GM19099 (cell line): ENCODE data around the gene APOL4.
A peak's percentile ranks its signal among the peaks of the same experiment; 100 is the strongest.

Source experiments
- POLR2A ChIP-seq: IDR thresholded peaks from 3 replicates; pipeline ENCODE4 v1.6.1; 2011; ENCODE audit warnings: low read depth; ENCODE audit not compliant: insufficient read length; ENCODE audit errors: extremely low read depth

The APOL4 gene

GRCh38 chr22:36177160-36177559 is 24.4 kb downstream of the APOL4 start:
- TF ChIP-seq POLR2A = no peak

DNA sequence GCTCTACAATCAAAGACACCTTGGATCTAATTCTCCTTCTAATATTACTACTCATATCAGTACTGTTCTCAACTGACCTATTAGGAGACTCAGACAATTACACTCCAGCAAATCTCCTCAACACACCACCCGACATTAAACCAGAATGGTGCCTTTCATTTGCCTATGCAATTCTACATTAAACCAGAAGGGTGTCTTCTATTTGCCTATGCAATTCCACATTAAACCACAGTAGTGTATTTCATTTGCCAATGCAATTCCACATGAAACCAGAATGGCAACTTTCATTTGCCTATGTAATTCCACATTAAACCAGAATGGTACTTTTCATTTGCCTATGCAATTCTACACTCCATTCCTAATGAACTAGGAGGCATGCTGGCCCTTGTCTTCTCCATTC is 25.7 kb downstream of the APOL4 start:
- TF ChIP-seq POLR2A = no peak

GRCh38 chr22:36171941-36172340 is 29.7 kb downstream of the APOL4 start:
- TF ChIP-seq POLR2A = no peak

DNA sequence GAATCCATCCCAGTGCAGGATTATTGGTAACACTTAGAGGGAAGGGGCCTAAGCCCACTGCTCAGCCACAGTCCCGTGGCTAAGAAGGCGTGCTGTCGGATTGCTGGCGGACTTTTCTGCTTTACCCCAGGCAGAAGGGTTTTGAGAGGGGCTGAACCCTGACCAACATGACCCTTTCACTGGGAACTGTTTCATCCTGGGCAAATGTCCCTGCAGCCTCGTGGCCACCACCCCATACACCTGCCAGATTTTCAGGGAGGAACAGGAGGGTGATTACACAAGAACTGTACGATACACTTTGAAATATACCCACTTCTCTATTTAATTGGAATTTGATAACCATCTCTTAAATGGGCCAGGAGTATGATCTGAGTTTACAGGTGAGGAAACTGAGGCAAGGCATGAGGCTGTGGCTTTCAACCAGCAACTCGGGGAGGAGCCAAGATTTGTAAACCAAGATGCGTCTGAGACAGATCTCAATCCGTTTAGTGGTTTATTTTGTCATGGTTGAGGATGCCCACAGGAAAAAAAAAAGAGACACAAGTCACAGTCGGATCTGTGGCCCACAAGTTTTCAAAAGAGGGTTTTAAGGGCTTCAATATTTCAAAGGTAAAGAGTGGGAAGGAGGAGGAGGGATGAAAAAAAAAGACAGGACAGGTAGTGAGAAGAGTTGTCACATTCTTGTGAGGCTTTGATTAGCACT is 34.9 kb downstream of the APOL4 start:
- TF ChIP-seq POLR2A = no peak

GRCh38 chr22:36166086-36166485 is 35.5 kb downstream of the APOL4 start:
- TF ChIP-seq POLR2A = no peak

DNA sequence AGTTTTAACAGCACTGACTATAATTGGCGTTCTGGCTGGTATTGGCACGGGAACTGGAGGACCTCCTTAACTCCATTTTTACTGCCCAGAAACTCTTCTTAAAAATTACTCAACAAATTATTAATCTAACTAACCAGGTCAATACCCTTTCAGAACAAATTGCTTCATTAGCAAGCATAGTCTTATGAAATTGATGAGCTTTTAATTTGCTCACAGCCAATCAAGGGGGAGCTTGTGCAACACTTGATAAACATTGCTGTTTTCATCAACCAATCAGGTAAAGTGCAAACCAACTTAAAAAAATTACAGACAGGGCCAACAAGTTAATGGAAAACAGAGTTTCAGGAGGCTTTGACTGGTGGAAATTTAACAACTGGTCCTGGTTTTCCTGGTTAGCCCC is 36.5 kb downstream of the APOL4 start:
- TF ChIP-seq POLR2A = no peak

GRCh38 chr22:36164621-36165020 is 37.0 kb downstream of the APOL4 start:
- TF ChIP-seq POLR2A = no peak

DNA sequence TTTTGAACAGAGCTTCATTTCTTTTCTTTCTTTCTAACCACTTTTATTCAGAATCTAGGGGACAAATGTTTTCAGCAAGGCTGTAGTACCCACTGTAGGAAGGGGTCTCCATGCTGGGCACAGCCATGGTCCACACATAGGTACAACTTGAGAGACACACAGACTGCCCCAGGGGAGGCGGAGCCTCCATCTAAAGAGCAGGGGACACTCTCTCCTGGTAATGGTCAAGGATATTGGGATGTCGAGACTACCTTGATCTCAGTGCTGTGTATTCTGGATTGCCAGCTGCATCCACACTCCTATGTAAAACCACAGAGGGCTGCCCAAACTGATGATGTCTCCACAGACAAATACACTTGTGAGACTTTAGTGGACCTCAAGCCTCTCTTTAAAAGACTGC is 38.1 kb downstream of the APOL4 start:
- no peak for TF ChIP-seq POLR2A

DNA sequence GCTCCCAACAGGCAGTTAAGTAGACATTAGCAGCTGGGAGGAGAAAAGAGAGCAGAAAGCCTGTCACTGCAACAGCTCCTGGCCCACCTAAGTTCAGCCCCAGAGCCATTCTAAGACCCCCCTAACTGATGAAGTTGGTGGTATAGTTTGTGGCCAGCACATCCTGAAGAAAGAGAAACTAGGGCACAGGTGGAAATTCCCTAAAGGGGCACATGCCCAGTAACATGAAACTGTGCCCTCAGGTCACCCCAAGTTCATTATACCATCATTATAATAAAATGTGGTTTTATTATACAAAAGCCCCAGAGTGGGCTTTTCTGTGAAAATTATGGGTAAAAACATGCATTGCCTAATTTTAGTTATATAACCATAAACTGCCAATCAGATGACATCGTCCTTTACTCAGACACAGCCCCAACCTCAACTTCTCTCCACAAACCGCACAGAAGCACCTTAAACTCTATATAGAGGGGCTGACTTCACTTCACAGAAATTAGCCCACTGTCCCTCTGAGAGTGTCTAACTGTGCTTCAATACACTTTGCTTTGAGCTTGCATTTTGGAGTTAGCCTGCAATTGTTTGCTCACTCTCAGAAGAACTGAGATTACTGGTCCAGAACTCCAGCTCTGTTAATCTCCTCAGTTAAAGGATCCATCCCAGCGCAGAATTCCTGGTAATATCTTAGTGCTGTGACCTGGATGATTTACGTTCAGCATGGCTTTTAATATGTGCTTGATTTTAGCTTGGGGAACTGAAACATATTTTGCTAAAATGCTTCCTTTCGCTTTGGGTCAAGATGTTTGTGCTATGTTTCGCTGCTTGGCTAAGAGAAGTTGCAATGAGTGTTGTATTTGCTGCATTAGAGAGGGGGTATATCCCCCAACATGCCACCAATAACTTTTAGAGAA is 39.2 kb downstream of the APOL4 start:
- no peak for TF ChIP-seq POLR2A

DNA sequence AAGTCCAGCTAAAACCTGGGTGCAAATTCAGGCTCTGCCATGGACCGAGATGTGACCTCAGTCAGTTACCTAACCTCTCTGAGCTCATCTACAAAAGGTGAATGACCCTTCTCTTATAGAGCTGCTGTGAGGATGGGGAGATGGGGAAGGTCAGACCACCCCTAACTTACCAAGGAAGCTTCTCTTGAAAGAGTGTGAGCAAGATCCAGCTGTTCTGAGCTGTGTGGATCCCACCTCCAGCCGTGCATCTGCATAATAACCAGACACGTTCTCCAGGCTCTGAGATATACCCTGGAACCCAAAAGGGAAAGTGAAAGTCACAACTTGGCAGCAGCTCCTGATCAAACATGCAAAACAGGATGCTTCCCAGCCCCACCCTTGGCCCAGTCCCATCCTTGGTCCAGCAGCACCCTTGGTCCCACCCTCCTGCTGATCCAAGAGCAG is 41.1 kb downstream of the APOL4 start, which contains the start of gene APOL3:
Gene APOL3 (minus strand): TSS at position 257 of the 444 bp plus-strand sequence. CDS start 11,700 bp downstream, outside the sequence.
- TF ChIP-seq POLR2A = peak; percentile 78

DNA sequence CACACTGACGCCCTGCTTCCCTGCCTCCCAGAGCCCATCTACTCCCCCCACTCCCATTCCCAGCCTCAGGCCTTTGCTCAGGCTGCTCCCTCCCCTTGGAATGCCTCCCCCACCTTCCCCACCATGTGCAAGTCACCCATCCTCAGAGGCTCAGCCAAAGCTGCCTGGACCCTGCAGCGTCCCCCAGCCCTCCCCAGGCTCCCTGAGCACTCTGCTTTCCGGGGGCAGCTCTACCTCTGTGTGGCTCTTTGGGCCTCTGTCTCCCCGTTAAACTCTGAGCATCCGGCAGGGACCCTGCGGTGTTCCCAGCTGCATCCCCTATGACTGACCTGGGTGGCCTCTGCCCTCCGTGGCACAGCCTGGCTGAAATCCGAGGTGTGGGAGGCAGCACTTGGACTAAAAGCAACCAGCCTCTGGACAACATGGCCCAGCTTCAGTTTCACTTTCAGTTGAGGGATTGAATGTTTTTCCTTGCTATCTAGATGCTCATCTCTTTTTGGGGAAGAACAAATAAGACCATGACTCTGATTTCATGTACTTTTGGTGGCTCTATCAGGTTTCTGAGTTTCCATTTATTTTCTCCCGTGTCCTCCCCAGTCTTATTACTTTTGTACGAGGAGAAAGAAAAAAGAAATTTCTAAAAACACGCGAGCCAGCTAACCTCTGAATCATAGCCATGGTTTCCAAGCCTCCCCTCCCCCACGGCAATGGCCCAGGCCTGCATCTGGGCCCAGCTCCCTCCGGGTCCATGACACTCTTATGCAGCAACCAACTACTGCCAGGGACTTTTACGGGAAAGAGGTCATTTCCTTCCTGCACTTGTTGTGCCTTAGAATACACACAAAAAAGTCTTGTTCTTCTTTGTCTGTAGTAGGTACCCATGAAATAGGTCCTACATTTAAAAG is 44.8 kb downstream of the APOL4 start:
- TF ChIP-seq POLR2A = no peak

DNA sequence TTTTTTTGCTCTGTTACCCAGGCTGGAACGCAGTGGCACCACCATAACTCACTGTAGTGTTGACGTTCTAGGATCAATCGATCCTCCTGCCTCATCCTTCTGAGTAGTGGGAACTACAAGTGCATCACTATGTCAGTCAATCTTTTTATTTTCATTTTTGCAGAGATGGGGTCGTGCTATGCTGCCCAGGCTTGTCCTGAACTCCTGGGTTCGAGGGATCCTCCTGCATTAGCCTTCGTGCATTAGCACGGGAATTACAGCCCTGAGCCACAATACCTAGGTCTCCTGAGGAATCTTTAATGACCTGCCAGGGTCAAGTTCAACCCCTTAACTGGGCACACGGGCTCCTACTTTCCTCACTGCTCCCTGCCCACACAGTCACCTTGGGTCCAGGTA is 45.5 kb downstream of the APOL4 start:
- TF ChIP-seq POLR2A = no peak

GRCh38 chr22:36155702-36156101 is 45.9 kb downstream of the APOL4 start:
- TF ChIP-seq POLR2A = no peak

- TF ChIP-seq POLR2A = no peak
Observed at GRCh38 chr22:36154423-36154945, 47.1 kb downstream of the APOL4 start.

- no peak for TF ChIP-seq POLR2A
Observed at GRCh38 chr22:36153501-36154422, 47.8 kb downstream of the APOL4 start.
